HepG2 (cell line): ENCODE results near the gene CHST11. TPM values are rescaled to one million over a fixed set of nuclear protein-coding genes. Genes with fewer than 3 reads are reported as not detected.

Experiments used
- ATAC-seq: fragments of 200-7000 bp; cut with Tn5 transposase; 3 replicates; pipeline ENCODE4 v1.9.1; 2020; ENCODE audit warnings: mild to moderate bottlenecking, moderate library complexity
- BruUV-seq: library from RNA; stranded (reverse); fragments of 400-500 nt; replicated peaks from 2 replicates; lab custom pipeline; 2021; lab: Mats Ljungman, UMichigan
- CTCF ChIA-PET: fragments of 300-600 bp; formaldehyde crosslinking; extraction: SDS; loops from one replicate; lab custom pipeline; 2021; ENCODE audit warnings: low total read pairs, inconsistent platforms, low intra/inter-chr PET ratio; lab: Yijun Ruan, JAX
- POLR2A ChIA-PET: fragments of 350-600 bp; sonication (Branson Sonifier 250); formaldehyde crosslinking; loops from one replicate; lab custom pipeline; 2020; ENCODE audit warnings: antibody characterized with exemption, inconsistent platforms; lab: Yijun Ruan, JAX
- DNase-seq: peaks from one replicate; pipeline ENCODE4 v3.0.0-alpha.2; 2015; ENCODE audit warnings: low spot score
- FAIRE-seq: peaks from 3 replicates; lab custom pipeline; 2011; peaks lifted over from hg19 to GRCh38; lab: Jason Lieb, UNC
- H2AFZ ChIP-seq: one replicate; pipeline ENCODE4 v1.6.1; 2011; ENCODE audit warnings: low read length, inconsistent platforms
- H3K27ac ChIP-seq: fragments of 300-600 bp; 3 replicates; pipeline ENCODE4 v1.8.0; 2011; ENCODE audit warnings: mixed run types, mild to moderate bottlenecking, mixed read lengths, low read length, inconsistent platforms; ENCODE audit not compliant: insufficient read depth; ENCODE audit errors: extremely low read length
- H3K27me3 ChIP-seq, 2 experiments: fragments of 200-600 bp in 1 of 2; 2 replicates in 1 of 2; 3 replicates in 1 of 2; pipeline versions ENCODE4 v1.6.0 to v1.8.0; 2011; ENCODE audit warnings: low read length in 2 of 2, mild to moderate bottlenecking in 2 of 2, moderate library complexity in 2 of 2, inconsistent platforms in 1 of 2; ENCODE audit not compliant: insufficient read depth in 2 of 2, control insufficient read depth in 1 of 2
- H3K36me3 ChIP-seq, 2 experiments: fragments of 200-600 bp in 1 of 2; replicated peaks in 1 of 2; 2 replicates in 1 of 2; 3 replicates in 1 of 2; pipeline versions ENCODE4 v1.5.1 to v1.8.0; 2011; ENCODE audit warnings: low read length in 2 of 2, inconsistent platforms in 1 of 2; ENCODE audit not compliant: insufficient read depth in 2 of 2, control insufficient read depth in 1 of 2
- H3K4me1 ChIP-seq: 2 replicates; pipeline ENCODE4 v1.5.1; 2012; ENCODE audit warnings: low read length, inconsistent platforms; ENCODE audit not compliant: insufficient read depth
- H3K4me2 ChIP-seq: 2 replicates; pipeline ENCODE4 v1.6.0; 2011; ENCODE audit warnings: low read depth, low read length, inconsistent platforms
- H3K4me3 ChIP-seq, 3 experiments: fragments of 200-600 bp in 1 of 3; sonication (generic), shearing (Covaris generic) in 1 of 3; replicated peaks in 1 of 3; 2 replicates each; pipeline ENCODE4 v1.5.1; 2011 to 2016; ENCODE audit warnings: low read length in 3 of 3, inconsistent platforms in 2 of 3, low read depth in 2 of 3, mild to moderate bottlenecking in 2 of 3, control low read depth in 1 of 3, mixed read lengths in 1 of 3; ENCODE audit not compliant: insufficient read depth in 1 of 3
- H3K79me2 ChIP-seq: one replicate; pipeline ENCODE4 v1.6.1; 2011; ENCODE audit warnings: low read length, inconsistent platforms; ENCODE audit not compliant: insufficient read depth
- H3K9ac ChIP-seq: 2 replicates; pipeline ENCODE4 v1.6.0; 2011; ENCODE audit warnings: mild to moderate bottlenecking, low read depth, low read length, inconsistent platforms; ENCODE audit not compliant: insufficient read depth
- H3K9me3 ChIP-seq: 2 replicates; pipeline ENCODE4 v1.5.1; 2012; ENCODE audit warnings: mild to moderate bottlenecking, low read length
- H4K20me1 ChIP-seq: 2 replicates; pipeline ENCODE4 v1.6.0; 2011; ENCODE audit warnings: inconsistent platforms, mild to moderate bottlenecking, low read length, moderate library complexity; ENCODE audit not compliant: insufficient read depth
- ATF6 ChIP-seq: sonication (generic); formaldehyde crosslinking; conservative IDR thresholded peaks from 2 replicates; pipeline ENCODE4 v1.4.0; 2020; ENCODE audit warnings: missing genetic modification reagents
- ATF7 ChIP-seq, 2 experiments: fragments of 450-650 bp in 1 of 2; sonication (generic) in 1 of 2; formaldehyde crosslinking in 1 of 2; IDR thresholded peaks; 2 replicates each; pipeline versions ENCODE4 v1.4.0 to v1.6.1; 2016 to 2020; ENCODE audit warnings: antibody characterized with exemption in 1 of 2, mild to moderate bottlenecking in 1 of 2, missing genetic modification reagents in 1 of 2
- CREB1 ChIP-seq, 2 experiments: fragments of 450-650 bp in 1 of 2; IDR thresholded peaks; 2 replicates each; pipeline ENCODE4 v1.6.1; 2016 to 2017; ENCODE audit warnings: control low read depth in 1 of 2, mild to moderate bottlenecking in 1 of 2, missing compliant biosample characterization in 1 of 2, missing genetic modification characterization in 1 of 2
- HCFC1 ChIP-seq: fragments of 150-350 bp; IDR thresholded peaks from 2 replicates; pipeline ENCODE4 v1.6.1; 2014; ENCODE audit warnings: low read depth, low read length
- HINFP ChIP-seq: sonication (generic); formaldehyde crosslinking; IDR thresholded peaks from 2 replicates; pipeline ENCODE4 v1.4.0; 2020; ENCODE audit warnings: low read depth, mild to moderate bottlenecking, missing genetic modification reagents
- TCF7 ChIP-seq: sonication (generic); IDR thresholded peaks from 2 replicates; pipeline ENCODE4 v1.6.1; 2016; ENCODE audit warnings: antibody characterized with exemption, low read depth
- ZNF343 ChIP-seq: sonication (generic); formaldehyde crosslinking; IDR thresholded peaks from 2 replicates; pipeline ENCODE4 v1.4.0; 2020; ENCODE audit warnings: mild to moderate bottlenecking, missing genetic modification reagents
- ZNF430 ChIP-seq: sonication (generic); formaldehyde crosslinking; IDR thresholded peaks from 2 replicates; pipeline ENCODE4 v1.9.0; 2021; ENCODE audit warnings: mild to moderate bottlenecking, missing genetic modification reagents
- WGBS: methylation state at CpG from one replicate; pipeline ENCODE4 v1.1.6; 2017; ENCODE audit warnings: low lambda C conversion rate; 5-methylcytosine and 5-hydroxymethylcytosine counted together
- in situ Hi-C: cut with HindIII; loops from 2 replicates; pipeline ENCODE4 v1.10.0; 2017; ENCODE audit warnings: low pct_unique_long_range_greater_than_20kb; ENCODE audit not compliant: extremely low pct_ligation_motif_present
- intact Hi-C: fragments of 100-400 bp; cut with micrococcal nuclease; formaldehyde crosslinking; loops from one replicate; pipeline ENCODE4 v1.10.0; 2022; ENCODE audit not compliant: unreplicated experiment
- polyA plus RNA-seq, 8 experiments: library from polyadenylated mRNA; depleted of rRNA in 3 of 8; stranded (reverse) in 7 of 8; unstranded in 1 of 8; fragments of >200 nt; fragmentation: Illumina TruSeq in 4 of 8; extraction: Trizol in 4 of 8; gene quantifications; 2 replicates each; pipeline versions ENCODE4 v1.2.1 to v1.2.3, GENCODE V29; 2011 to 2016; ENCODE audit warnings: low read depth in 4 of 8, missing spikeins in 1 of 8, mixed read lengths in 1 of 8; ENCODE audit not compliant: insufficient read depth in 1 of 8
- total RNA-seq, 5 experiments: library from RNA; depleted of rRNA; stranded (reverse); fragments of >200 nt; fragmentation: Illumina TruSeq; extraction: Trizol; gene quantifications; 2 replicates each; pipeline ENCODE4 v1.2.3, GENCODE V29; 2016; ENCODE audit warnings: low read depth in 1 of 5

CHST11 gene
- total and polyA plus RNA-seq, 2 of the 13 experiments (the other 11 are each of a cell fraction or from before 2014, with no cell fraction given), result 0.15 TPM; not detected in 1

GRCh38 chr12:104407922-104408321 lies 48.8 kb upstream of the CHST11 start:
- no peak for FAIRE-seq
- in situ Hi-C loops, result no loop called here
- Histone ChIP-seq H3K4me2 (no peak overlapping the region), H3K79me2 (no peaks in the 10 kb centered on the region), H3K27ac (no peak overlapping the region), H3K4me1 (peaks cover 5% of the 10 kb centered on the region; the same call in 1 of the 2 replicates), H3K27me3 (peaks cover 0 to 3% of the 10 kb centered on the region in 2 experiments; a peak in 1 of 5 replicates), H3K9ac (no peak overlapping the region), H3K36me3 (no peaks in the 10 kb centered on the region), H2AFZ (no peak overlapping the region), H3K4me3 (no peak overlapping the region), H4K20me1 (no peaks in the 10 kb centered on the region), H3K9me3 (no peaks in the 10 kb centered on the region)
- intact Hi-C loops, result no loop called here
- WGBS, result 0% methylated on average over 4 of the region's 4 CpGs
- no peak for DNase-seq
- no peak for ATAC-seq
- BruUV-seq, result no TSS peak
- no peak for TF ChIP-seq ATF6 (CRISPR knock-in tag)
- TF ChIP-seq ZNF430 (CRISPR knock-in tag), result no peak
- TF ChIP-seq CREB1 (IDR thresholded peaks at IDR 0.05), result peak; percentile 76
- TF ChIP-seq CREB1 (CRISPR knock-in tag; IDR thresholded peaks at IDR 0.05), result no peak
- TF ChIP-seq ZNF343 (CRISPR knock-in tag), result no peak
- TF ChIP-seq ATF7 (IDR thresholded peaks at IDR 0.05), result peak; percentile 55
- no peak for TF ChIP-seq ATF7 (CRISPR knock-in tag; IDR thresholded peaks at IDR 0.05)
- no peak for TF ChIP-seq HCFC1
- no peak for TF ChIP-seq HINFP (CRISPR knock-in tag)
- no peak for TF ChIP-seq TCF7
- ChIA-PET CTCF (no interaction called here), POLR2A (no interaction called here)
